H1 (cell line): ENCODE results near the gene SLC6A18.

Experiments used
- EP300 ChIP-seq, 2 experiments: IDR thresholded peaks; 1 replicate in 1 of 2; 2 replicates in 1 of 2; pipeline ENCODE4 v1.6.1; 2011 to 2012; ENCODE audit warnings: low read depth in 2 of 2, low read length in 2 of 2, mild to moderate bottlenecking in 2 of 2, borderline replicate concordance in 1 of 2, inconsistent platforms in 1 of 2, moderate library complexity in 1 of 2
- RFX5 ChIP-seq: IDR thresholded peaks from 2 replicates; pipeline ENCODE4 v1.6.1; 2011; ENCODE audit warnings: low read depth, low read length, improper control_type of control experiment, borderline replicate concordance
- TF ChIP-seq, protein P1 (sequence below), 3 experiments: IDR thresholded peaks; 1 replicate in 2 of 3; 2 replicates in 1 of 3; pipeline versions ENCODE4 v1.5.1 to v1.6.1; 2011; ENCODE audit warnings: low read length in 3 of 3, mild to moderate bottlenecking in 3 of 3, inconsistent platforms in 2 of 3, low read depth in 1 of 3, moderate library complexity in 1 of 3; ENCODE audit not compliant: insufficient read depth in 1 of 3; ENCODE audit errors: control extremely low read depth in 1 of 3

DNA sequence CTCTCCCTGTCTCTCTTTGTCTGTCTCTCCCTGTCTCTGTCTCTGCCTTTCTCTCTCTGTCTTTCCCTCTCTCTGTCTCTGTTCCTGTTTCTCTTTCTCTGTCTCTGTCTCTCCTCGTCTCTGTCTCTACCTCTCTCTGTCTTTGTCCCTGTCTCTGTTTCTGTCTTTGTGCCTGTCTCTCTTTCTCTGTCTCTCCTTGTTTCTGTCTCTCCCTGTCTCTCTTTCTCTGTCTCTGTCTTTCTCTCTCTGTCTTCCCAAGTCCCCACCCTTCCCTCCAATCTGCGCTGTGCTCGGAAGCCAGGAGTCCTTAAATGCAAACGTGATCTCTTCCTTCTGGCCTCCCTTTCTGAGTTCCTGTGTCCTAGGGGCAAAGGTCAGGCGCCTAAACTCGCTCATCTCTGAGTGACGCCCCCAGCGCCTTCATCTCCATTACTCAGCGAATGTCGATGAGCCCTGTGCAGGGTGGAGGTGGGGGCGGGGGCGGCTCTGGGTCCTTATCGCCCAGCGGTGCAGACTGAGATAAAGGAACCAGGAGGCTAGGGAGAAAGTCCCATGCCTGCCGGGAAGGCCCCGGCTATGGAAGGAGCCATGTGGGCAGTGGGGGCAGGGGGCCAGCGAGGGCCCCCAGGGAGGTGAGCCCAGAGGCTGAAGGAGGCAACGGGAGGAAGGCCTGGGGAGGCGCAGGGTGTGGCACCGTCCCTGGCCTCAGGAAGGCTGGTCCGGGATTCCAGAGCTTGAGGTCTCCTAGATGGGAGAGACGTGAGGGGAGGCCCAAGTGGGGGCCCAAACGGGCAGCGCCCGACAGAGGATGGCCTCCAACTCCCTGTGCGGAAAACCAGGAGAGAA lies 25.3 kb upstream of the SLC6A18 start:
- no peak for TF ChIP-seq RFX5
- TF ChIP-seq EP300 (IDR thresholded peaks at IDR 0.05; ENCODE audit: borderline replicate concordance in 1 of 2, low read depth in 2 of 2, low read length in 2 of 2), result no peak
- TF ChIP-seq, protein P1, sequence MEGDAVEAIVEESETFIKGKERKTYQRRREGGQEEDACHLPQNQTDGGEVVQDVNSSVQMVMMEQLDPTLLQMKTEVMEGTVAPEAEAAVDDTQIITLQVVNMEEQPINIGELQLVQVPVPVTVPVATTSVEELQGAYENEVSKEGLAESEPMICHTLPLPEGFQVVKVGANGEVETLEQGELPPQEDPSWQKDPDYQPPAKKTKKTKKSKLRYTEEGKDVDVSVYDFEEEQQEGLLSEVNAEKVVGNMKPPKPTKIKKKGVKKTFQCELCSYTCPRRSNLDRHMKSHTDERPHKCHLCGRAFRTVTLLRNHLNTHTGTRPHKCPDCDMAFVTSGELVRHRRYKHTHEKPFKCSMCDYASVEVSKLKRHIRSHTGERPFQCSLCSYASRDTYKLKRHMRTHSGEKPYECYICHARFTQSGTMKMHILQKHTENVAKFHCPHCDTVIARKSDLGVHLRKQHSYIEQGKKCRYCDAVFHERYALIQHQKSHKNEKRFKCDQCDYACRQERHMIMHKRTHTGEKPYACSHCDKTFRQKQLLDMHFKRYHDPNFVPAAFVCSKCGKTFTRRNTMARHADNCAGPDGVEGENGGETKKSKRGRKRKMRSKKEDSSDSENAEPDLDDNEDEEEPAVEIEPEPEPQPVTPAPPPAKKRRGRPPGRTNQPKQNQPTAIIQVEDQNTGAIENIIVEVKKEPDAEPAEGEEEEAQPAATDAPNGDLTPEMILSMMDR (IDR thresholded peaks at IDR 0.05; ENCODE audit: control extremely low read depth in 1 of 3, insufficient read depth in 1 of 3, low read depth in 1 of 3, low read length in 3 of 3), result no peak
